Measurements from ENCODE around the gene MANEA. TPM values are rescaled to one million over a fixed set of nuclear protein-coding genes. Genes with fewer than 3 reads are reported as not detected.
"Not testable (repeated sequence)": the region's sequence is repeated elsewhere in the genome, so short reads cannot be mapped to it uniquely, and the experiment has no call there.

MANEA gene
- total RNA-seq, 1 donor from 2014 or later, result 6.3 TPM

DNA sequence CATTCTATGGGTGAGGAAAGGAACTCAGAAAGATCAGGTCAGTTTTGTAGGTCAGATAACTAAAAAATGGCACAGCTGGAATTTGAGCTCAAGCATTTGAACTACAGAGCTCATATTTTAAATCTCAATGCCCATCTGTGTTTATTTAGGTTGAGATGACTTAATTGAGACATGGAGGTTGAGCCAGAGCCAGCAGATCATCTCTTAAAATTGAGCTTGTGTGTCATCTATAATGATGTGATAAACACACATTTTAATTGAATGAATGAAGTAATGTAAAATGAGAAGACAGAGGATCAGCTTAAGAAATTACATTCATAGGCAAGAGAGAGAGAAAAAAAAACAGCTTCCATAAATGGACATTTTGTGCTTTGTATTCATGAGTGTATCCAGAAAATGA lies 3.7 kb downstream of the MANEA start:
- Histone ChIP-seq H3K27me3 (ENCODE audit: control insufficient read depth in 3 of 3, insufficient read depth in 3 of 3, low read length in 3 of 3) (no peaks in the 10 kb centered on the region), H3K27ac (ENCODE audit: low read depth, low read length) (no peak overlapping the region)

DNA sequence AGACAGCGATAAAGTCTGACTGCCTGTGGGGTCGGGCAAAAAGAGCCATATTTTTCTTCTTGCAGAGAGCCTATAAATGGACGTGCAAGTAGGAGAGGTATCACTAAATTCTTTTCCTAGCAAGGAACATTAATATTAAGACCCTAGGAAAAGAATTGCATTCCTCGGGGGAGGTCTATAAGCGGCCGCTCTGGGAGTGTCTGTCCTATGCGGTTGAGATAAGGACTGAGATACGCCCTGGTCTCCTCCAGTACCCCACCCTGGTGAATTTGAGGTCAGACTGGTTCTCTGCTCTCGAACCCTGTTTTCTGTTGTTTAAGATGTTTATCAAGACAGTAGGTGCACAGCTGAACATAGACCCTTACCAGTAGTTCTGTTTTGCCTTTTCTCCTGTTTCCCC lies 6.9 kb downstream of the MANEA start:
- H3K27ac ChIP-seq (ENCODE audit: low read depth, low read length); H3K9me3 ChIP-seq (ENCODE audit: control insufficient read depth in 3 of 3, low read length in 3 of 3); H3K9ac ChIP-seq (ENCODE audit: low read depth in 1 of 3, low read length in 3 of 3); H3K4me1 ChIP-seq (ENCODE audit: control insufficient read depth in 3 of 3, insufficient read depth in 3 of 3, low read length in 3 of 3); H3K36me3 ChIP-seq (ENCODE audit: control insufficient read depth in 3 of 3, insufficient read depth in 3 of 3, low read length in 3 of 3); H3K27me3 ChIP-seq (ENCODE audit: control insufficient read depth in 3 of 3, insufficient read depth in 3 of 3, low read length in 3 of 3); H3K4me3 ChIP-seq (ENCODE audit: low read length in 3 of 3): not testable (repeated sequence)

More for the DNA sequence above, 3.7 kb downstream of the MANEA start:
- no peak overlapping the region for H3K4me3 ChIP-seq (ENCODE audit: low read length in 3 of 3)
- no peaks in the 10 kb centered on the region for H3K9me3 ChIP-seq (ENCODE audit: control insufficient read depth in 3 of 3, low read length in 3 of 3)
- H3K4me1 ChIP-seq (ENCODE audit: control insufficient read depth in 3 of 3, insufficient read depth in 3 of 3, low read length in 3 of 3), result peaks cover 0 to 7% (median 3%) of the 10 kb centered on the region in 3 donors
- H3K36me3 ChIP-seq (ENCODE audit: control insufficient read depth in 3 of 3, insufficient read depth in 3 of 3, low read length in 3 of 3), result no peaks in the 10 kb centered on the region
- H3K9ac ChIP-seq (ENCODE audit: low read depth in 1 of 3, low read length in 3 of 3), result no peak overlapping the region

DNA sequence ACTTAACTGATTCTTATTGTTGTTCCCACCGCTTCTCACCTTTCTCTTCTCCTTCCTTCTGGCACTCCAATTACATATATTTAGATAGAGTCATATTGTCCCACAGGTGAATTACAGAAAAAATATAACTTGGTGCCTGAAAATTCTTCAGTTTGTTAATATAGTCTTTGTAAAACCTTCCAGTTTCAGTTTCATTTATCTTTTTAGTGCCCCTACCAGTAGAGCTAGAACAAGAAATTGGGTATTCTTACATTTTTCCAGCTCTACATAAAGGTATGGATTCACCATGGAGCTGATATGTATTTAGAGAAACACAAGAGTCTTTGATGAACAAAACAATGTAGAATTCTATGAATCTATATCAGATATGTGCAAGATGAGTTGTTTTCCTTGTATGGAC lies 10.7 kb downstream of the MANEA start:
- Histone ChIP-seq H3K36me3 (ENCODE audit: control insufficient read depth in 3 of 3, insufficient read depth in 3 of 3, low read length in 3 of 3) (no peaks in the 10 kb centered on the region), H3K27me3 (ENCODE audit: control insufficient read depth in 3 of 3, insufficient read depth in 3 of 3, low read length in 3 of 3) (no peaks in the 10 kb centered on the region), H3K27ac (ENCODE audit: low read depth, low read length) (no peak overlapping the region), H3K9me3 (ENCODE audit: control insufficient read depth in 3 of 3, low read length in 3 of 3) (no peaks in the 10 kb centered on the region), H3K4me1 (ENCODE audit: control insufficient read depth in 3 of 3, insufficient read depth in 3 of 3, low read length in 3 of 3) (no peaks in the 10 kb centered on the region), H3K9ac (ENCODE audit: low read depth in 1 of 3, low read length in 3 of 3) (no peak overlapping the region), H3K4me3 (ENCODE audit: low read length in 3 of 3) (no peak overlapping the region)

DNA sequence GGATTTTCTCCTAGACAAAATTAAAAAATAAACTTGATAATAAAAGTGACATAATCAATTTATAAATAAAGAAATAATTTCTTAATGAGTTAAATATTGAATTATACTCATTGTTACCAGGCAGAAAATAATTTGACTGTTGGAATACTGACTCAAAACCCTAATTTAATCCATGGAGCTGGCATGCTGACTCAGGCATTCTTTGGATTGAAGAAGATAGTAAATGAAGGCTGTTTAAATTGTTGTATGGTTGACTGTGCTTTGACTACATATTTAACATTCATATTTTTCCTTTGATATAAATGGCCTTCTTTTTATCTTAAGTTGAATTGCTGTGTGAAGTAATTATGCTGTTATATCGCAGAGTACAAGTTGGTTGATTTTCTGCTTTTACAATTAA lies 11.7 kb downstream of the MANEA start:
- H3K9me3 ChIP-seq (ENCODE audit: control insufficient read depth in 3 of 3, low read length in 3 of 3), result no peaks in the 10 kb centered on the region
- H3K4me1 ChIP-seq (ENCODE audit: control insufficient read depth in 3 of 3, insufficient read depth in 3 of 3, low read length in 3 of 3), result no peaks in the 10 kb centered on the region
- no peak overlapping the region for H3K27ac ChIP-seq (ENCODE audit: low read depth, low read length)
- no peak overlapping the region for H3K4me3 ChIP-seq (ENCODE audit: low read length in 3 of 3)
- H3K9ac ChIP-seq (ENCODE audit: low read depth in 1 of 3, low read length in 3 of 3), result no peak overlapping the region
- H3K27me3 ChIP-seq (ENCODE audit: control insufficient read depth in 3 of 3, insufficient read depth in 3 of 3, low read length in 3 of 3), result no peaks in the 10 kb centered on the region
- H3K36me3 ChIP-seq (ENCODE audit: control insufficient read depth in 3 of 3, insufficient read depth in 3 of 3, low read length in 3 of 3), result no peaks in the 10 kb centered on the region

DNA sequence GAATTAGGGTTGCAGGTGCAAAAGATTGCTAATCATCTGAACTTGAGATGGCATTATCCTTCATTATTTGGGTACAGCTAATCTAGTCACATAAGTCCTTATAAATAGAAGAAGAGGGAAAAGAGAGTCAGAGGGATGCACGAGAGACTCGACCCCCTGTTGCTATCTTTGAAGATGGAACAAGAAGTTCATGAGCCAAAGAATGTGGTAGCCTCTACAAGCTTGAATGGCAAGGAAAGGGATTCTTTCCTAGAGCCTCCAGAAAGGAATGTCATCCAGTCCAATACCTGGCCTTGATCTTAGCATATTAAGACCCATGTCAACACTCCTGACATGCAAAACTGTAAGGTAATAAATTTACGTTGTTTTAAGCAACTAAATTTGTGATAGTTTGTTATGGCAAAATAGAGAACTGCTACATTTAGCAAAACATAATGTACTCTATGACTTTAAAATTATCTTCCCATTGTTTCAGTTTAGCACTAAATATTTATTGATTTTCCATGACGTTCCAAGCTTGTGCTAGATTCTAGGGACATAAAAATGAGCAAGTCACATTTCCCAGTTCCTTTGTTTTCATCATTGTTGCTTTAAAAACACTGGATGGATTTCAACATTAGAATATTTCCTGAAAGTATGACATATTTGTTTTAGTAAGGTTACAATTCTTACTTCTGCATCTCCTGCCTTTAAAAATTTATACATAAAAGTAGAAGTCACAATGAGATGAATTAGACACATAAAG lies 12.7 kb downstream of the MANEA start:
- Histone ChIP-seq H3K4me3 (ENCODE audit: low read length in 3 of 3) (no peak overlapping the region), H3K9ac (ENCODE audit: low read depth in 1 of 3, low read length in 3 of 3) (no peak overlapping the region), H3K27me3 (ENCODE audit: control insufficient read depth in 3 of 3, insufficient read depth in 3 of 3, low read length in 3 of 3) (no peaks in the 10 kb centered on the region), H3K27ac (ENCODE audit: low read depth, low read length) (no peak overlapping the region), H3K36me3 (ENCODE audit: control insufficient read depth in 3 of 3, insufficient read depth in 3 of 3, low read length in 3 of 3) (no peaks in the 10 kb centered on the region), H3K9me3 (ENCODE audit: control insufficient read depth in 3 of 3, low read length in 3 of 3) (no peaks in the 10 kb centered on the region), H3K4me1 (ENCODE audit: control insufficient read depth in 3 of 3, insufficient read depth in 3 of 3, low read length in 3 of 3) (no peaks in the 10 kb centered on the region)

DNA sequence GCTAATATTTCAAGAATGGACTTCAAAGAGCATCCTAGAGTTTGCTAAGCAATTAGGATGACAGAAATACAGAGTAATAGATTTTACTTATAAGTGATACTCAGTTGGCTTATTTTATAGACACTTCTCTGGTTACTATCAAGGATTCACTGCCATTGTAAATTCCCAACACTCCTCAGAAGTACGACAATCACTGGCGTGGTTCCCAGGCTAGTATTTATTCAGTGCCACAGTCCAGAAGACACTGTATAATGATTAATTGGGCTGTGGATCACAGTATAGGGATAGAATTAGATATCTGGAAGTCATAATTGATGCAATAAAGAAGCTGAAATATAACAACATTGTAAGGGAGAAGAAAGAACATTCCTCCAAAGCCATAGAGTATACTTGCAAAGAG lies 15.7 kb downstream of the MANEA start:
- no peaks in the 10 kb centered on the region for H3K27me3 ChIP-seq (ENCODE audit: control insufficient read depth in 3 of 3, insufficient read depth in 3 of 3, low read length in 3 of 3)
- H3K9me3 ChIP-seq (ENCODE audit: control insufficient read depth in 3 of 3, low read length in 3 of 3), result no peaks in the 10 kb centered on the region
- no peaks in the 10 kb centered on the region for H3K4me1 ChIP-seq (ENCODE audit: control insufficient read depth in 3 of 3, insufficient read depth in 3 of 3, low read length in 3 of 3)
- no peaks in the 10 kb centered on the region for H3K36me3 ChIP-seq (ENCODE audit: control insufficient read depth in 3 of 3, insufficient read depth in 3 of 3, low read length in 3 of 3)
- no peak overlapping the region for H3K4me3 ChIP-seq (ENCODE audit: low read length in 3 of 3)
- no peak overlapping the region for H3K27ac ChIP-seq (ENCODE audit: low read depth, low read length)
- no peak overlapping the region for H3K9ac ChIP-seq (ENCODE audit: low read depth in 1 of 3, low read length in 3 of 3)

DNA sequence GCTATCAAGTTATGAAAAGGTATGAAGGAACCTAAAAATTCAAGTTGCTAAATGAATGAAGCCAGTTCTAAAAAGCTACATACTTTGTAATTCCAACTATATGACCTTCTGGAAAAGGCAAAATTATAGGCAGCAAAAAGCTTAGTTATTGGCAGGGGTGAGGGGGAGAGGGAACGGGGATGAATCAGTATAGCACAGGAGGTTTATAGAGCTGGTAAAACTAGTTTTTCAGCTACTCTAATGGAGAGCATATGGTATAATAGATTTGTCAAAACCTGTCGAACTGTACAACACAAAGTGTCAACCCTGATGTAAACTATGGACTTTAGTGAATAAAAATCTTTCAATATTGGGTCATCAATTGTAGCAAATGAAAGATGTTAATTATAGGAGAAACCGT lies 18.7 kb downstream of the MANEA start:
- Histone ChIP-seq H3K9ac (ENCODE audit: low read depth in 1 of 3, low read length in 3 of 3) (no peak overlapping the region), H3K27ac (ENCODE audit: low read depth, low read length) (no peak overlapping the region), H3K4me1 (ENCODE audit: control insufficient read depth in 3 of 3, insufficient read depth in 3 of 3, low read length in 3 of 3) (no peaks in the 10 kb centered on the region), H3K9me3 (ENCODE audit: control insufficient read depth in 3 of 3, low read length in 3 of 3) (no peaks in the 10 kb centered on the region), H3K4me3 (ENCODE audit: low read length in 3 of 3) (no peak overlapping the region), H3K27me3 (ENCODE audit: control insufficient read depth in 3 of 3, insufficient read depth in 3 of 3, low read length in 3 of 3) (no peaks in the 10 kb centered on the region), H3K36me3 (ENCODE audit: control insufficient read depth in 3 of 3, insufficient read depth in 3 of 3, low read length in 3 of 3) (no peaks in the 10 kb centered on the region)

DNA sequence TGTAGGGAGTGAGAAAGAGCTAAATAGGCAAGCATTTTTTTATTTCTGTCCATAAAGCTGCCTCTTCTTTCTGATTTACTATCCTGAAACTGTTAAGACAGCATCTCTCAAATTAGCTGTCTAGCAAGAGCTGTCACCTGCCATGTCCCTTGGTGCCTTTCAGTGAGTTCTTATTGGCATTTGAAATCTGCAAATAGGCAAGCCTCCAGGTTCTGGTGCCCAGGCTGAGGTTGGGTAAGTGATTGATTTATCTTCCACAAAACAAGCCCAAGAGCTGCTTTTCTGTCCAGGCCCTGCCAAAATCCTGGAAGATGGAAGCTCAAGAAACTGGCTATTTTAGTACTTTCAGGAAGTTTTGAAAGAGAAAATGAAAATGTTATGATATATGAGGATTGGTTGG lies 22.4 kb downstream of the MANEA start:
- Histone ChIP-seq H3K9me3 (ENCODE audit: control insufficient read depth in 3 of 3, low read length in 3 of 3) (no peaks in the 10 kb centered on the region), H3K4me3 (ENCODE audit: low read length in 3 of 3) (no peak overlapping the region), H3K36me3 (ENCODE audit: control insufficient read depth in 3 of 3, insufficient read depth in 3 of 3, low read length in 3 of 3) (no peaks in the 10 kb centered on the region), H3K27me3 (ENCODE audit: control insufficient read depth in 3 of 3, insufficient read depth in 3 of 3, low read length in 3 of 3) (no peaks in the 10 kb centered on the region), H3K9ac (ENCODE audit: low read depth in 1 of 3, low read length in 3 of 3) (no peak overlapping the region), H3K27ac (ENCODE audit: low read depth, low read length) (no peak overlapping the region), H3K4me1 (ENCODE audit: control insufficient read depth in 3 of 3, insufficient read depth in 3 of 3, low read length in 3 of 3) (no peaks in the 10 kb centered on the region)

DNA sequence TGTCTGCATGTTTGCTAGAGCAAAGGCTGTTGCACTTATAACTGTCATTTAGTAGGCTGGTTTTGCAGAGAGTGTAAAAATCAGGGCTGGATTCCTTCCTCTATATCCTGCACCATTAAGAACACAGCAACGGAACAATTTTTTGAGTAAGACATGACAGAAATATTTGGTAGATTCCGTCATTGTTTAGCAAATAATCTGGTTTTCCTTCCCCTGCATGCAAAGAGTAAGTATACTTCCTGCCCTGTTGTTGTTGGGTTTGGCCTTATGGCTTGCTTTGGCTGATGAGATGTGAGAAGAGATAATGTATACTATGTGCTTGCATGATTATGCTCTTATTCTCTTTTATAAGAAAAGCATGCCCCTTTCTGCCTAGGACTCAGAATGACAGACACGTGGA lies 23.8 kb downstream of the MANEA start:
- Histone ChIP-seq H3K36me3 (ENCODE audit: control insufficient read depth in 3 of 3, insufficient read depth in 3 of 3, low read length in 3 of 3) (peaks cover 0 to 3% (median 0%) of the 10 kb centered on the region in 3 donors), H3K4me1 (ENCODE audit: control insufficient read depth in 3 of 3, insufficient read depth in 3 of 3, low read length in 3 of 3) (no peaks in the 10 kb centered on the region), H3K4me3 (ENCODE audit: low read length in 3 of 3) (no peak overlapping the region), H3K9ac (ENCODE audit: low read depth in 1 of 3, low read length in 3 of 3) (no peak overlapping the region), H3K9me3 (ENCODE audit: control insufficient read depth in 3 of 3, low read length in 3 of 3) (no peaks in the 10 kb centered on the region), H3K27me3 (ENCODE audit: control insufficient read depth in 3 of 3, insufficient read depth in 3 of 3, low read length in 3 of 3) (no peaks in the 10 kb centered on the region), H3K27ac (ENCODE audit: low read depth, low read length) (no peak overlapping the region)

DNA sequence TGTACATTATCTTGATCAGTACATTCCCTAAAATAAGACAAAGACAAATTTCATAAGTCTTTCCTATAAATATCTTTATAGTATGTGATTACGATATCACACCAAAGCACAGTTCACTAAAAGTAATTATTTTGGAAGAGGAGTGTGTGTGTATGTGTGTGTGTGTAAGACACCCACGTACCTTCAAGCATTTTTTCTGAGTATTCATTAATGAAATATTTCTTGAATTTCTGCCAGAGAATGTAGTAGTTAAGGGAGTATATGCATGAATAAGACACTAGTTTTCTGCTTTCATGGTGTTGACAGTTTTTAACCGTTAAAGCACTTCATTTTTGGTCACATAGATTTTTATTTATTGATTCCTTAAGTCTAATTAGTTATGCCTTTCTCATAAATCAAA lies 36.8 kb downstream of the MANEA start:
- H3K27ac ChIP-seq (ENCODE audit: low read depth, low read length), result no peak overlapping the region
- H3K4me3 ChIP-seq (ENCODE audit: low read length in 3 of 3), result no peak overlapping the region
- no peaks in the 10 kb centered on the region for H3K27me3 ChIP-seq (ENCODE audit: control insufficient read depth in 3 of 3, insufficient read depth in 3 of 3, low read length in 3 of 3)
- no peaks in the 10 kb centered on the region for H3K9me3 ChIP-seq (ENCODE audit: control insufficient read depth in 3 of 3, low read length in 3 of 3)
- H3K9ac ChIP-seq (ENCODE audit: low read depth in 1 of 3, low read length in 3 of 3), result no peak overlapping the region
- H3K36me3 ChIP-seq (ENCODE audit: control insufficient read depth in 3 of 3, insufficient read depth in 3 of 3, low read length in 3 of 3), result no peaks in the 10 kb centered on the region
- no peaks in the 10 kb centered on the region for H3K4me1 ChIP-seq (ENCODE audit: control insufficient read depth in 3 of 3, insufficient read depth in 3 of 3, low read length in 3 of 3)

Measured in skeletal muscle tissue (tissue), 4 donors.